Measurements from ENCODE around the gene EMSY.

GRCh38 chr11:76577921-76578653, 133.3 kb downstream of the EMSY start:
- TF ChIP-seq CTCF (IDR thresholded peaks at IDR 0.05): no peak
- TF ChIP-seq ZFX (IDR thresholded peaks at IDR 0.05; ENCODE audit: borderline replicate concordance): no peak

Data from 22Rv1 (cell line).